IPS-18c (cell line): ENCODE measurements around the gene PIP4K2C.
"Not testable (repeated sequence)": the region's sequence is repeated elsewhere in the genome, so short reads cannot be mapped to it uniquely, and the experiment has no call there.

Source experiments
- H3K4me3 ChIP-seq: 2 replicates; pipeline ENCODE4 v1.7.0; 2013; ENCODE audit warnings: low read depth, mild to moderate bottlenecking, low read length, moderate library complexity; ENCODE audit not compliant: insufficient read depth
- H3K9me3 ChIP-seq: one replicate; pipeline ENCODE4 v1.6.1; 2013; ENCODE audit warnings: mild to moderate bottlenecking, low read length, moderate library complexity; ENCODE audit not compliant: control insufficient read depth, insufficient read depth

Gene PIP4K2C

DNA sequence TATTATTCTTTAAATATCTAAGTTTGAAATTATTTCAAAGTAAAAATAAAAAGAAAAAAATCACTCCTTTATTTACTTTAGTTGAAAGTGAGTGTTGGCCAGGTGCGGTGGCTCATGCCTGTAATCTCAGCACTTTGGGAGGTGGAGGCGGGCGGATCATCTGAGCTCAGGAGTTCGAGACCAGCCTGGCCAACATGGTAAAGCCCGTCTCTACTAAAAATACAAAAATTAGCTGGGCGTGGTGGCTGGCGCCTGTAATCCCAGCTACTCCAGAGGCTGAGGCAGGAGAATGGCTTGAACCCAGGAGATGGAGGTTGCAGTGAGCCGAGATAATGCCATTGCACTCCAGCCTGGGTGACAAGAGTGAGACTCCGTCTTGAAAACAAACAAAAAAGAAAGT, 45.7 kb downstream of the PIP4K2C start:
- H3K4me3 ChIP-seq, H3K9me3 ChIP-seq: not testable (repeated sequence)

GRCh38 chr12:57637364-57637763, 46.4 kb downstream of the PIP4K2C start:
- H3K9me3 ChIP-seq, result no peaks in the 10 kb centered on the region
- H3K4me3 ChIP-seq, result no peak overlapping the region

DNA sequence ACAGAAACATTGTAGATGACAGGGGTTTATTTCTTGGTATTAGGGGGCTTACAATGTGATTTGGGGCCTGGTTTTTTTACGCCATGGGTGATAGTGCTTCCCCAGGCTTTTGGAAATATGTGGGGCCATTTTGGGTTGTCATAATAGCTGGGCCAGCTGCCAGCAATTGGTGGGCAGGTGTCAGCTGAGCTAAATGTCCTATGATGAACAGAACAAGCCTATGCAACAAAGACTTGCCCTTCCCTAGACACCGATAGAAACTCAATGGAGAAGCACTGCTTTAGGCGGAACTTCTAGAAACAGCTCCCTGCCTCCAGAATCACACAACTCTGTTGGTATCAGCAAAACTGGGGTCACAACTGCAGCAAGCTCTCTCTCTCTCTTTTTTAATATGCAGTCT, 47.1 kb downstream of the PIP4K2C start:
- Histone ChIP-seq H3K4me3 (no peak overlapping the region), H3K9me3 (no peaks in the 10 kb centered on the region)

- Histone ChIP-seq H3K4me3 (no peak overlapping the region), H3K9me3 (no peaks in the 10 kb centered on the region)
Observed at GRCh38 chr12:57640175-57641042, 49.4 kb downstream of the PIP4K2C start.

GRCh38 chr12:57641699-57642442, 50.9 kb downstream of the PIP4K2C start:
- H3K4me3 ChIP-seq, result no peak overlapping the region
- H3K9me3 ChIP-seq, result no peaks in the 10 kb centered on the region

GRCh38 chr12:57645990-57646658, 55.1 kb downstream of the PIP4K2C start:
- not testable (repeated sequence) for H3K4me3 ChIP-seq, H3K9me3 ChIP-seq

GRCh38 chr12:57646659-57647049, 55.7 kb downstream of the PIP4K2C start:
- H3K9me3 ChIP-seq, H3K4me3 ChIP-seq: not testable (repeated sequence)
